HepG2 (cell line): ENCODE measurements around the gene CLPSL2. TPM values are rescaled to one million over a fixed set of nuclear protein-coding genes. Genes with fewer than 3 reads are reported as not detected.

Source experiments
- ATF7-NPFF ChIP-seq: sonication (generic); formaldehyde crosslinking; IDR thresholded peaks from 2 replicates; pipeline ENCODE4 v1.8.1; 2023; ENCODE audit warnings: mild to moderate bottlenecking, low read depth, missing genetic modification reagents, moderate library complexity
- BCL6 ChIP-seq: IDR thresholded peaks from 2 replicates; pipeline ENCODE4 v1.6.1; 2016; ENCODE audit warnings: missing genetic modification reagents, missing compliant biosample characterization
- GATA4 ChIP-seq: sonication (generic); IDR thresholded peaks from 2 replicates; pipeline ENCODE4 v1.6.1; 2016; ENCODE audit warnings: antibody characterized with exemption, low read depth, borderline replicate concordance
- HNRNPUL1 ChIP-seq: fragments of 200-400 bp; formaldehyde crosslinking; IDR thresholded peaks from 2 replicates; pipeline ENCODE4 v1.6.1; 2017; ENCODE audit warnings: low read depth, mild to moderate bottlenecking, low read length, moderate library complexity
- KDM5B ChIP-seq: sonication (generic); formaldehyde crosslinking; IDR thresholded peaks from 2 replicates; pipeline ENCODE4 v1.4.0; 2020; ENCODE audit warnings: missing genetic modification reagents, mild to moderate bottlenecking, borderline replicate concordance
- LCORL ChIP-seq, 2 experiments: fragments of 450-650 bp in 1 of 2; sonication (generic) in 1 of 2; formaldehyde crosslinking in 1 of 2; IDR thresholded peaks; 2 replicates each; pipeline versions ENCODE4 v1.5.0 to v1.6.1; 2017 to 2020; ENCODE audit warnings: antibody characterized with exemption in 1 of 2, missing genetic modification reagents in 1 of 2
- NONO ChIP-seq, 2 experiments: fragments of 450-650 bp in 1 of 2; sonication (generic) in 1 of 2; formaldehyde crosslinking in 1 of 2; IDR thresholded peaks in 1 of 2; conservative IDR thresholded peaks in 1 of 2; 2 replicates each; pipeline versions ENCODE4 v1.6.1 to v1.8.0; 2017 to 2022; ENCODE audit warnings: mild to moderate bottlenecking in 1 of 2, missing genetic modification reagents in 1 of 2, moderate library complexity in 1 of 2
- ZFP41 ChIP-seq: sonication (generic); formaldehyde crosslinking; IDR thresholded peaks from 2 replicates; pipeline ENCODE4 v1.4.0; 2020; ENCODE audit warnings: mild to moderate bottlenecking, missing genetic modification reagents, borderline replicate concordance
- ZFX ChIP-seq: sonication (generic); formaldehyde crosslinking; IDR thresholded peaks from 2 replicates; pipeline ENCODE4 v1.4.0; 2020; ENCODE audit warnings: mild to moderate bottlenecking, low read depth, missing genetic modification reagents, moderate library complexity
- ZNF124 ChIP-seq: sonication (generic); formaldehyde crosslinking; IDR thresholded peaks from 2 replicates; pipeline ENCODE4 v1.4.0; 2020; ENCODE audit warnings: missing genetic modification reagents
- ZNF224 ChIP-seq: sonication (generic); formaldehyde crosslinking; IDR thresholded peaks from 2 replicates; pipeline ENCODE4 v1.5.0; 2020; ENCODE audit warnings: mild to moderate bottlenecking, missing genetic modification reagents
- ZNF264 ChIP-seq: sonication (generic); formaldehyde crosslinking; IDR thresholded peaks from 2 replicates; pipeline ENCODE4 v1.4.0; 2020; ENCODE audit warnings: missing genetic modification reagents
- ZNF331 ChIP-seq: sonication (generic); formaldehyde crosslinking; IDR thresholded peaks from 2 replicates; pipeline ENCODE4 v1.4.0; 2020; ENCODE audit warnings: missing genetic modification reagents
- ZNF563 ChIP-seq: sonication (generic); formaldehyde crosslinking; IDR thresholded peaks from 2 replicates; pipeline ENCODE4 v1.8.0; 2022; ENCODE audit warnings: mild to moderate bottlenecking, moderate library complexity, missing genetic modification reagents
- ZNF776 ChIP-seq: sonication (generic); formaldehyde crosslinking; IDR thresholded peaks from 2 replicates; pipeline ENCODE4 v1.4.0; 2020; ENCODE audit warnings: mild to moderate bottlenecking, missing genetic modification reagents
- polyA plus RNA-seq, 8 experiments: library from polyadenylated mRNA; depleted of rRNA in 3 of 8; stranded (reverse) in 7 of 8; unstranded in 1 of 8; fragments of >200 nt; fragmentation: Illumina TruSeq in 4 of 8; extraction: Trizol in 4 of 8; gene quantifications; 2 replicates each; pipeline versions ENCODE4 v1.2.1 to v1.2.3, GENCODE V29; 2011 to 2016; ENCODE audit warnings: low read depth in 4 of 8, missing spikeins in 1 of 8, mixed read lengths in 1 of 8; ENCODE audit not compliant: insufficient read depth in 1 of 8
- total RNA-seq, 5 experiments: library from RNA; depleted of rRNA; stranded (reverse); fragments of >200 nt; fragmentation: Illumina TruSeq; extraction: Trizol; gene quantifications; 2 replicates each; pipeline ENCODE4 v1.2.3, GENCODE V29; 2016; ENCODE audit warnings: low read depth in 1 of 5
- TF ChIP-seq, protein P1 (sequence below): sonication (generic); formaldehyde crosslinking; IDR thresholded peaks from 2 replicates; pipeline ENCODE4 v1.5.1; 2020; ENCODE audit warnings: mild to moderate bottlenecking, missing genetic modification reagents, borderline replicate concordance
- TF ChIP-seq, protein P2 (sequence below): sonication (generic); formaldehyde crosslinking; IDR thresholded peaks from 2 replicates; pipeline ENCODE4 v1.8.0; 2022; ENCODE audit warnings: missing genetic modification reagents, mild to moderate bottlenecking, moderate library complexity, borderline replicate concordance
- TF ChIP-seq, protein P3 (sequence below): IDR thresholded peaks from 2 replicates; pipeline ENCODE4 v1.6.1; 2012; ENCODE audit warnings: low read depth, low read length, improper control_type of control experiment
- TF ChIP-seq, protein P4 (sequence below): sonication (generic); formaldehyde crosslinking; IDR thresholded peaks from 2 replicates; pipeline ENCODE4 v1.4.0; 2020; ENCODE audit warnings: missing genetic modification reagents
- TF ChIP-seq, protein P5 (sequence below): sonication (generic); formaldehyde crosslinking; IDR thresholded peaks from 2 replicates; pipeline ENCODE4 v1.4.0; 2020; ENCODE audit warnings: missing genetic modification reagents

The CLPSL2 gene
- total and polyA plus RNA-seq, 2 of the 13 experiments (the other 11 are each of a cell fraction or from before 2014, with no cell fraction given) = not detected

DNA sequence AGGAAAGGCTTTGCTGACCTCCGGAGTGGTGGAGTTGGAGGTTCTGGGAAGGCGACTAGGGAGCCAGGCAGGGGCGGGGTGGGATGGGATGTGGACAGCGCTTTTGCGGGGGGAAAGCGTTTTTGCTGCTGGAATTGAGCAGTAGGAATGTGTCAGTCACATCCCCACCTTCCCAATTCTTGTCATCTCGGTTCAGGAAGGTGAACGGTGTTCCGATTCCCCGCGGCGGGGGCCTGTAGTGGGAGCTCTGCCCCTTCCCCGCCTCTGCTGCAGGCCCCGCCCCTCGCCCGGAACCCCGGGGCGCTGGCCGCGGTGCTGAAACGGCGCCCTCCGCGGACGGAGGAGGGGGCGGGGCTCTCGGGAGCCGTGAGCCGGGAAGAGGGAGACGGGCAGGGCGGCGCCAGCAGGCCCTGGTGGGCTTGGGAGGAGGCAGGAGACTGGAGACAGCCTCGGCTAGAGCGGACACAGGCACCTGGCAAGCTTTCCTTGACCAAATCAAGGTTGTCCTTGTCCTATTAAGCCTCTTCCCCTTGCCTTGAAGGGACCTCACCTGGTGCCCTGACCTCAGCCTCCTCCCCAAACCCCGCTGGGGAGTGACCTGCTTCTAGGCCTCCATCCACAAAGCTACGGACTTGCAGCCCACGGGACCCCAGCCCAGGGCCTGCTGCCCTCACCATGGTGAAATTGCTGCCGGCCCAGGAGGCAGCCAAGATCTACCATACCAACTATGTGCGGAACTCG lies 28.8 kb downstream of the CLPSL2 start, which contains the start of gene LHFPL5 (continued):
- TF ChIP-seq BCL6 = peak; percentile 85
- peak; percentile 96 for TF ChIP-seq KDM5B
- TF ChIP-seq ZNF776 (CRISPR knock-in tag) = peak; percentile 94; the same call in 1 of the 2 replicates
- peak; percentile 96 for TF ChIP-seq ZNF264 (CRISPR knock-in tag)
- TF ChIP-seq LCORL (IDR thresholded peaks at IDR 0.05) = no peak
- TF ChIP-seq LCORL (CRISPR knock-in tag; IDR thresholded peaks at IDR 0.05) = peak; percentile 91
- TF ChIP-seq ZFP41 (CRISPR knock-in tag) = peak; percentile 98
- TF ChIP-seq HNRNPUL1 = no peak
- no peak for TF ChIP-seq NONO (IDR thresholded peaks at IDR 0.05)
- TF ChIP-seq NONO (CRISPR knock-in tag; conservative IDR thresholded peaks at IDR 0.05) = peak; percentile 70
- peak; percentile 73; the same call in 1 of the 2 replicates for TF ChIP-seq ZNF224
- TF ChIP-seq, protein P1, sequence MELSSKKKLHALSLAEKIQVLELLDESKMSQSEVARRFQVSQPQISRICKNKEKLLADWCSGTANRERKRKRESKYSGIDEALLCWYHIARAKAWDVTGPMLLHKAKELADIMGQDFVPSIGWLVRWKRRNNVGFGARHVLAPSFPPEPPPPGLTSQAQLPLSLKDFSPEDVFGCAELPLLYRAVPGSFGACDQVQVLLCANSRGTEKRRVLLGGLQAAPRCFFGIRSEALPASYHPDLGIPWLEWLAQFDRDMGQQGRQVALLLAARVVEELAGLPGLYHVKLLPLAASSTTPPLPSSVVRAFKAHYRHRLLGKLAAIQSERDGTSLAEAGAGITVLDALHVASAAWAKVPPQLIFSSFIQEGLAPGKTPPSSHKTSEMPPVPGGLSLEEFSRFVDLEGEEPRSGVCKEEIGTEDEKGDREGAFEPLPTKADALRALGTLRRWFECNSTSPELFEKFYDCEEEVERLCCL (CRISPR knock-in tag) = peak; percentile 98
- TF ChIP-seq GATA4 = no peak
- 0 out of 2 replicates have a peak, but pooled peaks have one; percentile 28 for TF ChIP-seq ZFX
- TF ChIP-seq, protein P2, sequence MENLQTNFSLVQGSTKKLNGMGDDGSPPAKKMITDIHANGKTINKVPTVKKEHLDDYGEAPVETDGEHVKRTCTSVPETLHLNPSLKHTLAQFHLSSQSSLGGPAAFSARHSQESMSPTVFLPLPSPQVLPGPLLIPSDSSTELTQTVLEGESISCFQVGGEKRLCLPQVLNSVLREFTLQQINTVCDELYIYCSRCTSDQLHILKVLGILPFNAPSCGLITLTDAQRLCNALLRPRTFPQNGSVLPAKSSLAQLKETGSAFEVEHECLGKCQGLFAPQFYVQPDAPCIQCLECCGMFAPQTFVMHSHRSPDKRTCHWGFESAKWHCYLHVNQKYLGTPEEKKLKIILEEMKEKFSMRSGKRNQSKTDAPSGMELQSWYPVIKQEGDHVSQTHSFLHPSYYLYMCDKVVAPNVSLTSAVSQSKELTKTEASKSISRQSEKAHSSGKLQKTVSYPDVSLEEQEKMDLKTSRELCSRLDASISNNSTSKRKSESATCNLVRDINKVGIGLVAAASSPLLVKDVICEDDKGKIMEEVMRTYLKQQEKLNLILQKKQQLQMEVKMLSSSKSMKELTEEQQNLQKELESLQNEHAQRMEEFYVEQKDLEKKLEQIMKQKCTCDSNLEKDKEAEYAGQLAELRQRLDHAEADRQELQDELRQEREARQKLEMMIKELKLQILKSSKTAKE (CRISPR knock-in tag) = peak; percentile 84
- TF ChIP-seq, protein P3, sequence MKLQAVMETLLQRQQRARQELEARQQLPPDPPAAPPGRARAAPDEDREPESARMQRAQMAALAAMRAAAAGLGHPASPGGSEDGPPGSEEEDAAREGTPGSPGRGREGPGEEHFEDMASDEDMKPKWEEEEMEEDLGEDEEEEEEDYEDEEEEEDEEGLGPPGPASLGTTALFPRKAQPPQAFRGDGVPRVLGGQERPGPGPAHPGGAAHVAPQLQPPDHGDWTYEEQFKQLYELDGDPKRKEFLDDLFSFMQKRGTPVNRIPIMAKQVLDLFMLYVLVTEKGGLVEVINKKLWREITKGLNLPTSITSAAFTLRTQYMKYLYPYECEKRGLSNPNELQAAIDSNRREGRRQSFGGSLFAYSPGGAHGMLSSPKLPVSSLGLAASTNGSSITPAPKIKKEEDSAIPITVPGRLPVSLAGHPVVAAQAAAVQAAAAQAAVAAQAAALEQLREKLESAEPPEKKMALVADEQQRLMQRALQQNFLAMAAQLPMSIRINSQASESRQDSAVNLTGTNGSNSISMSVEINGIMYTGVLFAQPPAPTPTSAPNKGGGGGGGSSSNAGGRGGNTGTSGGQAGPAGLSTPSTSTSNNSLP = no peak
- TF ChIP-seq, protein P4, sequence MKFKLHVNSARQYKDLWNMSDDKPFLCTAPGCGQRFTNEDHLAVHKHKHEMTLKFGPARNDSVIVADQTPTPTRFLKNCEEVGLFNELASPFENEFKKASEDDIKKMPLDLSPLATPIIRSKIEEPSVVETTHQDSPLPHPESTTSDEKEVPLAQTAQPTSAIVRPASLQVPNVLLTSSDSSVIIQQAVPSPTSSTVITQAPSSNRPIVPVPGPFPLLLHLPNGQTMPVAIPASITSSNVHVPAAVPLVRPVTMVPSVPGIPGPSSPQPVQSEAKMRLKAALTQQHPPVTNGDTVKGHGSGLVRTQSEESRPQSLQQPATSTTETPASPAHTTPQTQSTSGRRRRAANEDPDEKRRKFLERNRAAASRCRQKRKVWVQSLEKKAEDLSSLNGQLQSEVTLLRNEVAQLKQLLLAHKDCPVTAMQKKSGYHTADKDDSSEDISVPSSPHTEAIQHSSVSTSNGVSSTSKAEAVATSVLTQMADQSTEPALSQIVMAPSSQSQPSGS (CRISPR knock-in tag) = peak; percentile 95
- TF ChIP-seq ATF7-NPFF = peak; percentile 99
- TF ChIP-seq ZNF124 (CRISPR knock-in tag) = peak; percentile 99
- TF ChIP-seq ZNF331 (CRISPR knock-in tag) = peak; percentile 98
- TF ChIP-seq, protein P5, sequence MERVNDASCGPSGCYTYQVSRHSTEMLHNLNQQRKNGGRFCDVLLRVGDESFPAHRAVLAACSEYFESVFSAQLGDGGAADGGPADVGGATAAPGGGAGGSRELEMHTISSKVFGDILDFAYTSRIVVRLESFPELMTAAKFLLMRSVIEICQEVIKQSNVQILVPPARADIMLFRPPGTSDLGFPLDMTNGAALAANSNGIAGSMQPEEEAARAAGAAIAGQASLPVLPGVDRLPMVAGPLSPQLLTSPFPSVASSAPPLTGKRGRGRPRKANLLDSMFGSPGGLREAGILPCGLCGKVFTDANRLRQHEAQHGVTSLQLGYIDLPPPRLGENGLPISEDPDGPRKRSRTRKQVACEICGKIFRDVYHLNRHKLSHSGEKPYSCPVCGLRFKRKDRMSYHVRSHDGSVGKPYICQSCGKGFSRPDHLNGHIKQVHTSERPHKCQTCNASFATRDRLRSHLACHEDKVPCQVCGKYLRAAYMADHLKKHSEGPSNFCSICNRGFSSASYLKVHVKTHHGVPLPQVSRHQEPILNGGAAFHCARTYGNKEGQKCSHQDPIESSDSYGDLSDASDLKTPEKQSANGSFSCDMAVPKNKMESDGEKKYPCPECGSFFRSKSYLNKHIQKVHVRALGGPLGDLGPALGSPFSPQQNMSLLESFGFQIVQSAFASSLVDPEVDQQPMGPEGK = peak; percentile 96
- peak; percentile 99 for TF ChIP-seq ZNF563 (CRISPR knock-in tag)
